Neural crest cell (in vitro differentiated cells): ENCODE data around the gene SYK. TPM values are rescaled to one million over a fixed set of nuclear protein-coding genes. Genes with fewer than 3 reads are reported as not detected.

Source experiments
- DNase-seq: peaks from one replicate; pipeline ENCODE4 v3.0.0; 2021; ENCODE audit warnings: low read depth, mixed read lengths, low spot score
- H3K27ac Mint-ChIP-seq: one replicate; pipeline ENCODE4 v1.8.0; 2021; ENCODE audit warnings: mild to moderate bottlenecking, mixed read lengths; ENCODE audit not compliant: unreplicated experiment
- H3K27me3 Mint-ChIP-seq: 2 replicates; pipeline ENCODE4 v1.8.0; 2021; ENCODE audit warnings: low read depth, mild to moderate bottlenecking, mixed read lengths
- H3K36me3 Mint-ChIP-seq: 2 replicates; pipeline ENCODE4 v1.8.0; 2021; ENCODE audit warnings: low read depth, mild to moderate bottlenecking, mixed read lengths
- H3K4me1 Mint-ChIP-seq: 2 replicates; pipeline ENCODE4 v1.8.0; 2021; ENCODE audit warnings: mixed read lengths
- H3K4me3 Mint-ChIP-seq: one replicate; pipeline ENCODE4 v1.8.0; 2021; ENCODE audit warnings: mild to moderate bottlenecking, mixed read lengths
- H3K9me3 Mint-ChIP-seq: 2 replicates; pipeline ENCODE4 v1.8.0; 2021; ENCODE audit warnings: mixed read lengths
- total RNA-seq: library from RNA; stranded (reverse); gene quantifications from 2 replicates; pipeline ENCODE4 v1.2.1, GENCODE V29; 2021
- TF ChIP-seq, protein P1 (sequence below): fragments of 200-600 bp; sonication (generic); conservative IDR thresholded peaks from 2 replicates; pipeline ENCODE4 v1.5.0; 2021; ENCODE audit warnings: antibody characterized with exemption, mild to moderate bottlenecking

The SYK gene
- total RNA-seq, 1 donor from 2014 or later: 0.98 TPM

DNA sequence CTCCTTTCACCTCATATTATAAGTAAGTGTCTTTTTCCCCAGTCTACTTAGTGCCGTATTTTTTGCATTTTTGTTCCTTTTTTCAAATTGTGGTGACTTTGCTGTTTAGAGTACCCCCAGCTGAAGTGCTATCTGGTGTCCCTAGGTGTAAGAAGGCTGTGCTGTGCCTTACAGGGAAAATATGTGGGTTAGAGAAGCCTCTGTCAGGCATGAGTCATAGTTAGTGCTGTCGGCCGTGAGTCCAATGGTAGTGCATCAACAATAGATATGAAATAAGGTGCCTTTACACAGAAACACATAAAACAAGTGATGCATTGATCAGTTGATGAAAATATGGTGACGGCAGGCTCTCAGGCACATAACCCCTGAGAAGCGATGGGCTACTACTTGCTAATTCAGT, 20.1 kb downstream of the SYK start:
- TF ChIP-seq, protein P1, sequence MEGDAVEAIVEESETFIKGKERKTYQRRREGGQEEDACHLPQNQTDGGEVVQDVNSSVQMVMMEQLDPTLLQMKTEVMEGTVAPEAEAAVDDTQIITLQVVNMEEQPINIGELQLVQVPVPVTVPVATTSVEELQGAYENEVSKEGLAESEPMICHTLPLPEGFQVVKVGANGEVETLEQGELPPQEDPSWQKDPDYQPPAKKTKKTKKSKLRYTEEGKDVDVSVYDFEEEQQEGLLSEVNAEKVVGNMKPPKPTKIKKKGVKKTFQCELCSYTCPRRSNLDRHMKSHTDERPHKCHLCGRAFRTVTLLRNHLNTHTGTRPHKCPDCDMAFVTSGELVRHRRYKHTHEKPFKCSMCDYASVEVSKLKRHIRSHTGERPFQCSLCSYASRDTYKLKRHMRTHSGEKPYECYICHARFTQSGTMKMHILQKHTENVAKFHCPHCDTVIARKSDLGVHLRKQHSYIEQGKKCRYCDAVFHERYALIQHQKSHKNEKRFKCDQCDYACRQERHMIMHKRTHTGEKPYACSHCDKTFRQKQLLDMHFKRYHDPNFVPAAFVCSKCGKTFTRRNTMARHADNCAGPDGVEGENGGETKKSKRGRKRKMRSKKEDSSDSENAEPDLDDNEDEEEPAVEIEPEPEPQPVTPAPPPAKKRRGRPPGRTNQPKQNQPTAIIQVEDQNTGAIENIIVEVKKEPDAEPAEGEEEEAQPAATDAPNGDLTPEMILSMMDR: no peak
- Mint-ChIP-seq H3K27ac (no peak overlapping the region), H3K9me3 (peaks cover 14% of the 10 kb centered on the region), H3K36me3 (peaks cover 4% of the 10 kb centered on the region), H3K4me1 (no peaks in the 10 kb centered on the region), H3K27me3 (peaks cover 5% of the 10 kb centered on the region), H3K4me3 (no peak overlapping the region)
- DNase-seq: no peak

DNA sequence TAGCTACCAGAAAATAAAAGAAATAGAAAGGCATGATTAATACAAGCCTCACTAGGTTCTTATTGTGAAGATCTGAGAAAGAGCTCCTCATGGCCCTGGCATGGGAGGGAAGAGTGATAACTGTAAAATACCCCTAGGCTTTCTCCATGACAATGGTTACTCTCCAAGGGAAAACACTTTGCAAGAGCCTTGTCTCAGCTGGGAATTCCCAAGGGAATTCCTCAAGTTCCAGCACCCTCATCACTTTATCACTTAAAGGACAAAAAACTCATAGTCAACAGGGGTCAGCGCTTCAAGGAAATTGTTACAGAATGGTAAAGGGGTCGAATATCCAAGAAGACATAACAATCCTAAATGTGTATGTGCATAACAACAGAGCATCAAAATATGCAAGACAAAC, 21.2 kb downstream of the SYK start:
- Mint-ChIP-seq H3K27ac (no peak overlapping the region), H3K4me3 (no peak overlapping the region), H3K27me3 (peaks cover 7% of the 10 kb centered on the region), H3K4me1 (no peaks in the 10 kb centered on the region), H3K36me3 (peaks cover 4% of the 10 kb centered on the region), H3K9me3 (peaks cover 14% of the 10 kb centered on the region)
- DNase-seq: no peak
- TF ChIP-seq, protein P1: no peak

DNA sequence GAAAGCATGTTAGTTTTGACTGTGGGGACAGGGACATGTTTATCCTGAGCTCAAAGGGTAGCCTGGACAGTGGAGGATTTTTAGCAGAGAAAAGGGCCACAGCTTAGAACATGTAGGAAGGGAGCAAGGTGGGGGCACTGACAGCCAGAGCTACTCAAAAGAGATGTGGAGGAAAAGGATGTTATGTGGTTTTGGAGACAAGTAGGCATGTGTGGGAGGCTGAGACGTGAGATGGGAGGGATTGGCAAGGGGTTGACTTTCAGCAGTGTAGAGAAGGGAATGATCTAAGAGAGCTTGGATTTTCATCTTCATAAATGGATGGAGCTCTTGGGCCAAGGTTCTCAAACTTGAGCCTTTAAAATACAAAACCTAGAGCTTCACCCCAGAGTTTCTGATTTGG, 24.0 kb downstream of the SYK start:
- H3K9me3 Mint-ChIP-seq: peaks cover 11% of the 10 kb centered on the region
- H3K4me3 Mint-ChIP-seq: no peak overlapping the region
- peaks cover 4% of the 10 kb centered on the region for H3K36me3 Mint-ChIP-seq
- no peaks in the 10 kb centered on the region for H3K4me1 Mint-ChIP-seq
- peaks cover 7% of the 10 kb centered on the region for H3K27me3 Mint-ChIP-seq
- TF ChIP-seq, protein P1: no peak
- H3K27ac Mint-ChIP-seq: no peak overlapping the region
- DNase-seq: no peak

DNA sequence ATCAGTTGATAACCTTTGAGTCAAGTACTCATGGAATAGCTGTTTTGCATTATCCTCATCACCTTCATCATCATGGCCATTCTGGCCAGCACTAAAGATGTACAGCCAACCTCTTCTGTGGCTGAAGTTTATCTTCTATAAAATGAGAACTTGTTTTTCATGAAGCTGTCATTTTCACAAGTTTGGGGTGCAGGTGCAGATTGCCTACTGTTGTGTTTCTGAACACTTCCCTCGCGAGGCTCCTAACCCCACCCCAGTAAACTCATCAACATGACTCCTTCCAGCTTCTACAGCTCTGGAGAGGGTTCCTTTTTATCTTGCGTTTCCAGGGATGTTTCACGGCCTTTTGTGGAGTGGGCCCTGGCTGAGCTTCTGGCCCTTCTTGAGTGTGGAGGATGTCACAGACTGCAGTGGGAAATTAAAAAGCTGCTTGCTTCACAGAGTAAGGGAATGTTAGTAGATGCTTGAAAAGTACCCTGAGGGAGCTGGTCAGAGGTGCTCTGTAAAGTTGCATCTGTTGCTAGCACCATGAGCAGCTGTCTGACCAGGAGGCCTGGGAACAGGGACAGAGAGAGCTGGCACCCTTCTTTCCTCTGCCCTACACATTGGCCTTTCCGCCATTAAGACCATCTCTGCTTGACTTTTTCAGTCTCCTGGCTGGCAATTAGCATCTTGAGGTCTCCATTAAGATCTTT, 24.9 kb downstream of the SYK start:
- H3K27me3 Mint-ChIP-seq: peaks cover 7% of the 10 kb centered on the region
- H3K27ac Mint-ChIP-seq: no peak overlapping the region
- no peak for DNase-seq
- peaks cover 4% of the 10 kb centered on the region for H3K36me3 Mint-ChIP-seq
- peaks cover 6% of the 10 kb centered on the region for H3K4me1 Mint-ChIP-seq
- peaks cover 11% of the 10 kb centered on the region for H3K9me3 Mint-ChIP-seq
- no peak overlapping the region for H3K4me3 Mint-ChIP-seq
- TF ChIP-seq, protein P1: no peak

DNA sequence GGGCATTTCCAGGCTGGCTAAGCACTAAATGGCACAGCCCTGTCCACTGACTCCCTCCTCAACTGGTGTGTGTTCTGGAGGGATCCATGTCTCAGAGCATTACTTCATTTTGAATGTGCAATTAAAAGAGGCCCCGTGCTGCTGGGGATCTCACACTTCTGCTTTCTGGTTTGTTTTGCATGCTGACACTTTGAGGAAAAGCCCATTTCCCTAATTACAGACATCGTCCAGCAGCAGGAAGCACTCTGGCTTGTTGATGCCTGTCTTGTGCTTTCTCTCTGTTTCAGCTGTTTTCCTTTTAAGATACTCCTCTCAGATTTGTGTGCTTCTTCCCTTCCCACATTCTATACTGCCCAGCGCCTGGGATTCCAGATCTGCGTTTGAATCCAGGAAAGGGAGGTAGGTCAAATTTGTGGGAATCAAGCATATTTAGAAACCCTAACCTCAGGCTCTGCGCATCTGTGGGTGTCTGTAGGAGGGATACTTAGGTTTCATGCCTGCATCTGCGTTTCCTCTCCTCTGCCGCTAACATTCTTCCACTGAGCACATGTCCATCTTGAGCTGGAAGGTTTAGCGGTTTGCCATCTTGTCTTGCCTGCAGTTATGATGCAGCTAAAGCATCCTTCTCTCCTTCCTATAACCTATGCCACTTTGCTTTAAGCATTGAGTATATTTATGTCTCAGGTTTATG, 25.7 kb downstream of the SYK start:
- peaks cover 7% of the 10 kb centered on the region for H3K27me3 Mint-ChIP-seq
- no peak overlapping the region for H3K4me3 Mint-ChIP-seq
- peaks cover 4% of the 10 kb centered on the region for H3K36me3 Mint-ChIP-seq
- TF ChIP-seq, protein P1: no peak
- peaks cover 6% of the 10 kb centered on the region for H3K4me1 Mint-ChIP-seq
- no peak for DNase-seq
- peaks cover 11% of the 10 kb centered on the region for H3K9me3 Mint-ChIP-seq
- no peak overlapping the region for H3K27ac Mint-ChIP-seq
